IMR-90 (cell line): ENCODE results near the gene EFEMP1.

Source experiments
- ELK1 ChIP-seq: fragments of 150-350 bp; IDR thresholded peaks from 2 replicates; pipeline ENCODE4 v1.6.1; 2016; ENCODE audit warnings: low read depth, mild to moderate bottlenecking, low read length, moderate library complexity, borderline replicate concordance
- POLR2A ChIP-seq: IDR thresholded peaks from 2 replicates; pipeline ENCODE4 v1.6.1; 2012; ENCODE audit warnings: mild to moderate bottlenecking, low read depth, low read length
- RFX5 ChIP-seq: IDR thresholded peaks from 2 replicates; pipeline ENCODE4 v1.8.0; 2012; ENCODE audit warnings: low read depth, mild to moderate bottlenecking, low read length, moderate library complexity
- TF ChIP-seq, protein P1 (sequence below): conservative IDR thresholded peaks from 2 replicates; pipeline ENCODE4 v1.5.1; 2012; ENCODE audit warnings: mild to moderate bottlenecking, low read depth, low read length, improper control_type of control experiment

- TF ChIP-seq, protein P1, sequence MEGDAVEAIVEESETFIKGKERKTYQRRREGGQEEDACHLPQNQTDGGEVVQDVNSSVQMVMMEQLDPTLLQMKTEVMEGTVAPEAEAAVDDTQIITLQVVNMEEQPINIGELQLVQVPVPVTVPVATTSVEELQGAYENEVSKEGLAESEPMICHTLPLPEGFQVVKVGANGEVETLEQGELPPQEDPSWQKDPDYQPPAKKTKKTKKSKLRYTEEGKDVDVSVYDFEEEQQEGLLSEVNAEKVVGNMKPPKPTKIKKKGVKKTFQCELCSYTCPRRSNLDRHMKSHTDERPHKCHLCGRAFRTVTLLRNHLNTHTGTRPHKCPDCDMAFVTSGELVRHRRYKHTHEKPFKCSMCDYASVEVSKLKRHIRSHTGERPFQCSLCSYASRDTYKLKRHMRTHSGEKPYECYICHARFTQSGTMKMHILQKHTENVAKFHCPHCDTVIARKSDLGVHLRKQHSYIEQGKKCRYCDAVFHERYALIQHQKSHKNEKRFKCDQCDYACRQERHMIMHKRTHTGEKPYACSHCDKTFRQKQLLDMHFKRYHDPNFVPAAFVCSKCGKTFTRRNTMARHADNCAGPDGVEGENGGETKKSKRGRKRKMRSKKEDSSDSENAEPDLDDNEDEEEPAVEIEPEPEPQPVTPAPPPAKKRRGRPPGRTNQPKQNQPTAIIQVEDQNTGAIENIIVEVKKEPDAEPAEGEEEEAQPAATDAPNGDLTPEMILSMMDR: no peak
- TF ChIP-seq RFX5 (no peak), ELK1 (no peak), POLR2A (no peak)
Measured at GRCh38 chr2:55898386-55899040, 25.1 kb downstream of the EFEMP1 start.
